GM19452 (cell line): ENCODE results near the gene ZNF66.
"Not testable (repeated sequence)": the region's sequence is repeated elsewhere in the genome, so short reads cannot be mapped to it uniquely, and the experiment has no call there.

Experiments used
- ATAC-seq: cut with Tn5 transposase; IDR thresholded peaks from one replicate; pipeline ENCODE4 v1.9.1; 2021; ENCODE audit not compliant: unreplicated experiment

Gene ZNF66

GRCh38 chr19:20776083-20777076, at the start of gene ZNF66:
TSS of gene ZNF66 (plus strand) at chr19:20776304. CDS start at chr19:20776448, 144 bp downstream.
- ATAC-seq, result peak; percentile 98

- ATAC-seq, result not testable (repeated sequence)
These were observed 25.9 kb upstream of the ZNF66 start for GRCh38 chr19:20750169-20750568.

- ATAC-seq, result not testable (repeated sequence)
These were observed 23.8 kb upstream of the ZNF66 start for GRCh38 chr19:20752291-20752690.

- not testable (repeated sequence) for ATAC-seq
These were observed 6.8 kb upstream of the ZNF66 start for GRCh38 chr19:20769225-20769736.

- ATAC-seq, result no peak
These were observed 11.7 kb downstream of the ZNF66 start for GRCh38 chr19:20787786-20788185.

- no peak for ATAC-seq
These were observed 15.7 kb downstream of the ZNF66 start for GRCh38 chr19:20791806-20792205.

- not testable (repeated sequence) for ATAC-seq
These were observed 30.5 kb downstream of the ZNF66 start for GRCh38 chr19:20806311-20807262.

- no peak for ATAC-seq
These were observed 64.3 kb downstream of the ZNF66 start for GRCh38 chr19:20840371-20840770.
